Trophoblast cell (in vitro differentiated cells and primary cell): Measurements from ENCODE around the gene FOXJ3.
A peak's percentile ranks its signal among the peaks of the same experiment; 100 is the strongest.

Experiments
- DNase-seq, 2 donors: peaks; one replicate each; pipeline ENCODE4 v3.0.0-alpha.2; 2016
- H2AFZ ChIP-seq: 2 replicates; pipeline ENCODE4 v1.6.1; 2013; ENCODE audit warnings: low read length, moderate library complexity, mild to moderate bottlenecking; ENCODE audit not compliant: insufficient read depth, poor library complexity
- H2AK5ac ChIP-seq: 2 replicates; pipeline ENCODE4 v1.6.1; 2013; ENCODE audit warnings: mild to moderate bottlenecking, low read length
- H2BK120ac ChIP-seq: 2 replicates; pipeline ENCODE4 v1.6.1; 2013; ENCODE audit warnings: low read length, mild to moderate bottlenecking, moderate library complexity; ENCODE audit not compliant: insufficient read depth, poor library complexity
- H2BK12ac ChIP-seq: 2 replicates; pipeline ENCODE4 v1.6.1; 2013; ENCODE audit warnings: mild to moderate bottlenecking, low read length, moderate library complexity
- H2BK5ac ChIP-seq: 2 replicates; pipeline ENCODE4 v1.6.1; 2013; ENCODE audit warnings: low read length, low read depth, moderate library complexity, mild to moderate bottlenecking; ENCODE audit not compliant: poor library complexity
- H3K14ac ChIP-seq: 2 replicates; pipeline ENCODE4 v1.6.1; 2013; ENCODE audit warnings: mild to moderate bottlenecking, low read length
- H3K18ac ChIP-seq: 2 replicates; pipeline ENCODE4 v1.6.1; 2013; ENCODE audit warnings: mild to moderate bottlenecking, low read length
- H3K23ac ChIP-seq: 2 replicates; pipeline ENCODE4 v1.6.1; 2013; ENCODE audit warnings: low read length
- H3K27ac ChIP-seq: 2 replicates; pipeline ENCODE4 v1.5.1; 2013; ENCODE audit warnings: low read depth, mild to moderate bottlenecking, inconsistent platforms, low read length, moderate library complexity
- H3K27me3 ChIP-seq: 2 replicates; pipeline ENCODE4 v1.6.1; 2013; ENCODE audit warnings: inconsistent platforms, mild to moderate bottlenecking, low read length, moderate library complexity; ENCODE audit not compliant: insufficient read depth
- H3K36me3 ChIP-seq, 2 experiments: 1 replicate in 1 of 2; 2 replicates in 1 of 2; pipeline ENCODE4 v1.6.1; 2013; ENCODE audit warnings: low read length in 2 of 2, mild to moderate bottlenecking in 2 of 2, moderate library complexity in 1 of 2; ENCODE audit not compliant: insufficient read depth in 2 of 2, control insufficient read depth in 1 of 2
- H3K4ac ChIP-seq: 2 replicates; pipeline ENCODE4 v1.6.1; 2013; ENCODE audit warnings: low read depth, mild to moderate bottlenecking, low read length, moderate library complexity
- H3K4me1 ChIP-seq, 2 experiments: 1 replicate in 1 of 2; 2 replicates in 1 of 2; pipeline ENCODE4 v1.6.1; 2013; ENCODE audit warnings: low read length in 2 of 2, mild to moderate bottlenecking in 2 of 2, moderate library complexity in 1 of 2; ENCODE audit not compliant: insufficient read depth in 2 of 2, control insufficient read depth in 1 of 2
- H3K4me2 ChIP-seq: 2 replicates; pipeline ENCODE4 v1.6.1; 2013; ENCODE audit warnings: inconsistent platforms, mild to moderate bottlenecking, low read length, moderate library complexity
- H3K4me3 ChIP-seq: 2 replicates; pipeline ENCODE4 v1.5.1; 2013; ENCODE audit warnings: mild to moderate bottlenecking, low read depth, low read length, inconsistent platforms
- H3K79me1 ChIP-seq: one replicate; pipeline ENCODE4 v1.6.1; 2013; ENCODE audit warnings: low read length
- H3K79me2 ChIP-seq: 2 replicates; pipeline ENCODE4 v1.6.1; 2013; ENCODE audit warnings: low read length, mild to moderate bottlenecking; ENCODE audit not compliant: control insufficient read depth, insufficient read depth, poor library complexity
- H3K9ac ChIP-seq: 2 replicates; pipeline ENCODE4 v1.6.1; 2013; ENCODE audit warnings: mild to moderate bottlenecking, low read length
- H3K9me3 ChIP-seq: 2 replicates; pipeline ENCODE4 v1.6.1; 2013; ENCODE audit warnings: low read depth, mild to moderate bottlenecking, control low read depth, inconsistent platforms, low read length; ENCODE audit not compliant: insufficient read depth
- H4K12ac ChIP-seq: 2 replicates; pipeline ENCODE4 v1.6.1; 2013; ENCODE audit warnings: low read depth, mild to moderate bottlenecking, low read length, moderate library complexity
- H4K8ac ChIP-seq: 2 replicates; pipeline ENCODE4 v1.6.1; 2013; ENCODE audit warnings: low read depth, mild to moderate bottlenecking, low read length, moderate library complexity
- H4K91ac ChIP-seq: one replicate; pipeline ENCODE4 v1.6.1; 2013; ENCODE audit warnings: low read depth, mild to moderate bottlenecking, low read length, moderate library complexity
- WGBS: extraction: QIAGEN DNeasy Blood & Tissue Kit; methylation state at CpG from one replicate; pipeline ENCODE4 v1.1.7; 2013; ENCODE audit warnings: missing lambda C conversion rate; ENCODE audit not compliant: insufficient read length, insufficient coverage; ENCODE audit errors: extremely low coverage; 5-methylcytosine and 5-hydroxymethylcytosine counted together

The FOXJ3 gene

GRCh38 chr1:42264511-42265190, 70.4 kb downstream of the FOXJ3 start:
- Histone ChIP-seq H3K27ac (no peak overlapping the region), H2BK5ac (no peak overlapping the region), H3K4ac (no peak overlapping the region), H3K4me3 (no peak overlapping the region), H3K36me3 (no peaks in the 10 kb centered on the region), H4K8ac (no peak overlapping the region), H3K18ac (no peak overlapping the region), H3K9ac (no peak overlapping the region), H3K79me1 (peaks cover 5% of the 10 kb centered on the region), H4K12ac (no peak overlapping the region), H3K79me2 (no peaks in the 10 kb centered on the region), H3K4me1 (peaks cover 7 to 11% of the 10 kb centered on the region in 2 experiments), H4K91ac (no peak overlapping the region), H2AFZ (no peak overlapping the region), H3K9me3 (no peaks in the 10 kb centered on the region), H2BK120ac (no peak overlapping the region), H2AK5ac (no peak overlapping the region), H3K4me2 (no peak overlapping the region), H2BK12ac (no peak overlapping the region), H3K23ac (no peak overlapping the region), H3K14ac (no peak overlapping the region), H3K27me3 (no peaks in the 10 kb centered on the region)
- peak in 1 of 2 donors; percentile 69 for DNase-seq
- WGBS = no CpG with 5 or more reads among the region's 4 CpGs

GRCh38 chr1:42263019-42263418, 72.0 kb downstream of the FOXJ3 start:
- no peak overlapping the region for H3K4me3 ChIP-seq
- H4K91ac ChIP-seq = no peak overlapping the region
- no peak overlapping the region for H2BK120ac ChIP-seq
- H3K14ac ChIP-seq = no peak overlapping the region
- no peak overlapping the region for H4K8ac ChIP-seq
- H3K4me1 ChIP-seq = peaks cover 7 to 11% of the 10 kb centered on the region in 2 experiments
- no peak overlapping the region for H2BK5ac ChIP-seq
- H3K18ac ChIP-seq = no peak overlapping the region
- no peak overlapping the region for H3K9ac ChIP-seq
- H2AK5ac ChIP-seq = no peak overlapping the region
- H3K4ac ChIP-seq = no peak overlapping the region
- no peak overlapping the region for H3K4me2 ChIP-seq
- no peak overlapping the region for H2BK12ac ChIP-seq
- H3K9me3 ChIP-seq = no peaks in the 10 kb centered on the region
- H3K27ac ChIP-seq = no peak overlapping the region
- H3K79me2 ChIP-seq = no peaks in the 10 kb centered on the region
- no peaks in the 10 kb centered on the region for H3K27me3 ChIP-seq
- no peaks in the 10 kb centered on the region for H3K36me3 ChIP-seq
- H3K79me1 ChIP-seq = peaks cover 5% of the 10 kb centered on the region
- H2AFZ ChIP-seq = no peak overlapping the region
- no peak overlapping the region for H4K12ac ChIP-seq
- no peak for DNase-seq
- H3K23ac ChIP-seq = no peak overlapping the region

DNA sequence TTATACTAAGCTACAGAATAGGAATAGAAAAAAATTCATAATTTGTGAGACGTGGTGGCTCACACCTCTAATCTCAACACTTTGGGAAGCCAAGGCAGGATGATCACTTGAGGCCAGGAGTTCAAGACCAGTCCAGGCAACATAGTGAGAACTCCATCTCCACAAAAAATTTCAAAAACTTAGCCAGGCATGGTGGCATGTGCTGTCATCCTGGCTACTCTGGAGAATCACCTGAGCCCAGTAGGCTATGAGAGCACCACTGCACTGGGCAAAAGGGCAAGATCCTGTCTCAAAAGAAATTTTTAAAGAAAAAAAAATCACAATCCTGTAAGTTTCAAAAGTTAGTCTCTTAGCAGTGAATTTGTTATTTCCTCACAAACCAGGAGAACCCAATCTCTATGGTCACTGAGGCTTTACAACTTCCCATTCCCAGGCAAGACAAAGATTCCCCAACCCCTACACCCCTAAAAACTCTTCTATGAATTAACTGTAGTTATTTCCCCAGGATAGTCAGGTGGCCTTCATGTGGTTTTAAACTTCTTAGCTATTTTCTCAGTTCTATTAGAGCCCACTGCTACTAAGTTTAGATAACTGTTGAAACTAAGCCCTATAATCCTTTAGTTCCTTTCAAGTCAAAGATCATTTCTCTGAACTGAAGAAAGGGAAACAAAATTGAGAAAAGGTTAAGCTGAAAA, 74.5 kb downstream of the FOXJ3 start:
- no peaks in the 10 kb centered on the region for H3K27me3 ChIP-seq
- no peak overlapping the region for H3K4me2 ChIP-seq
- H3K23ac ChIP-seq = no peak overlapping the region
- H3K4me3 ChIP-seq = no peak overlapping the region
- no peak overlapping the region for H2BK12ac ChIP-seq
- no CpG with 5 or more reads among the region's 1 CpG for WGBS
- no peak overlapping the region for H4K12ac ChIP-seq
- no peak overlapping the region for H2AK5ac ChIP-seq
- H3K27ac ChIP-seq = no peak overlapping the region
- H2BK120ac ChIP-seq = no peak overlapping the region
- H3K79me1 ChIP-seq = no peaks in the 10 kb centered on the region
- no peak overlapping the region for H3K18ac ChIP-seq
- peaks cover 0 to 3% of the 10 kb centered on the region in 2 experiments for H3K4me1 ChIP-seq
- no peaks in the 10 kb centered on the region for H3K79me2 ChIP-seq
- H4K91ac ChIP-seq = no peak overlapping the region
- H4K8ac ChIP-seq = no peak overlapping the region
- no peaks in the 10 kb centered on the region for H3K9me3 ChIP-seq
- peaks cover 0 to 2% of the 10 kb centered on the region in 2 experiments for H3K36me3 ChIP-seq
- H3K9ac ChIP-seq = no peak overlapping the region
- no peak overlapping the region for H2BK5ac ChIP-seq
- no peak overlapping the region for H3K4ac ChIP-seq
- H3K14ac ChIP-seq = no peak overlapping the region
- H2AFZ ChIP-seq = no peak overlapping the region
- DNase-seq = peak; percentile 54 to 83

GRCh38 chr1:42259739-42260064, 75.3 kb downstream of the FOXJ3 start:
- Histone ChIP-seq H3K27me3 (no peaks in the 10 kb centered on the region), H2BK12ac (no peak overlapping the region), H3K18ac (no peak overlapping the region), H2BK5ac (no peak overlapping the region), H3K4me3 (no peak overlapping the region), H3K14ac (no peak overlapping the region), H3K4me2 (no peak overlapping the region), H3K79me2 (no peaks in the 10 kb centered on the region), H3K4ac (no peak overlapping the region), H2AFZ (no peak overlapping the region), H3K9me3 (no peaks in the 10 kb centered on the region), H3K79me1 (no peaks in the 10 kb centered on the region), H3K36me3 (peaks cover 0 to 2% of the 10 kb centered on the region in 2 experiments), H4K91ac (no peak overlapping the region), H4K8ac (no peak overlapping the region), H3K23ac (no peak overlapping the region), H4K12ac (no peak overlapping the region), H3K9ac (no peak overlapping the region), H3K4me1 (peaks cover 0 to 3% of the 10 kb centered on the region in 2 experiments), H3K27ac (no peak overlapping the region), H2AK5ac (no peak overlapping the region), H2BK120ac (no peak overlapping the region)
- WGBS = no CpG with 5 or more reads among the region's 4 CpGs
- no peak for DNase-seq
